ENCODE data around the gene CLEC16A.

- TF ChIP-seq CTCF (IDR thresholded peaks at IDR 0.05) (no peak), POLR2A (IDR thresholded peaks at IDR 0.05) (peak in 1 of 2 donors; percentile 55)
These were observed 187.3 kb downstream of the CLEC16A start for GRCh38 chr16:11131706-11132105.

Data from thyroid gland (tissue), 4 donors.